HG03354 (cell line): ENCODE data around the gene OGT.
"Not testable (repeated sequence)": the region's sequence is repeated elsewhere in the genome, so short reads cannot be mapped to it uniquely, and the experiment has no call there.

Experiments
- ATAC-seq: cut with Tn5 transposase; IDR thresholded peaks from one replicate; pipeline ENCODE4 v1.9.1; 2021; ENCODE audit warnings: mild to moderate bottlenecking; ENCODE audit not compliant: unreplicated experiment, poor library complexity, severe bottlenecking

OGT gene

GRCh38 chrX:71536285-71536684 lies 3.4 kb downstream of the OGT start:
- ATAC-seq = no peak

- no peak for ATAC-seq
Measured at GRCh38 chrX:71537743-71538142, 4.8 kb downstream of the OGT start.

GRCh38 chrX:71540801-71541200 lies 7.9 kb downstream of the OGT start:
- ATAC-seq = peak; percentile 40

- peak; percentile 88 for ATAC-seq
Measured at GRCh38 chrX:71541210-71542022, 8.5 kb downstream of the OGT start.

GRCh38 chrX:71542411-71542810 lies 9.5 kb downstream of the OGT start:
- ATAC-seq = no peak

GRCh38 chrX:71542825-71543224 lies 9.9 kb downstream of the OGT start:
- no peak for ATAC-seq

GRCh38 chrX:71543316-71543715 lies 10.4 kb downstream of the OGT start:
- no peak for ATAC-seq

- ATAC-seq = no peak
Measured at GRCh38 chrX:71545364-71545763, 12.5 kb downstream of the OGT start.

- no peak for ATAC-seq
Measured at GRCh38 chrX:71546879-71547278, 14.0 kb downstream of the OGT start.

GRCh38 chrX:71547339-71547738 lies 14.4 kb downstream of the OGT start:
- ATAC-seq = no peak

GRCh38 chrX:71549986-71550385 lies 17.1 kb downstream of the OGT start:
- no peak for ATAC-seq

- ATAC-seq = no peak
Measured at GRCh38 chrX:71550578-71550977, 17.7 kb downstream of the OGT start.

- no peak for ATAC-seq
Measured at GRCh38 chrX:71556036-71556435, 23.1 kb downstream of the OGT start.

- no peak for ATAC-seq
Measured at GRCh38 chrX:71558920-71559319, 26.0 kb downstream of the OGT start.

GRCh38 chrX:71559773-71560172 lies 26.9 kb downstream of the OGT start:
- ATAC-seq = not testable (repeated sequence)

- ATAC-seq = no peak
Measured at GRCh38 chrX:71563921-71564320, 31.0 kb downstream of the OGT start.

- ATAC-seq = no peak
Measured at GRCh38 chrX:71565474-71566041, 32.7 kb downstream of the OGT start.

GRCh38 chrX:71571390-71571789 lies 38.5 kb downstream of the OGT start:
- not testable (repeated sequence) for ATAC-seq

- no peak for ATAC-seq
Measured at GRCh38 chrX:71573590-71573989, 40.7 kb downstream of the OGT start.

- no peak for ATAC-seq
Measured at GRCh38 chrX:71577682-71578081, 44.8 kb downstream of the OGT start.
